ENCODE data around the gene PDE7B. TPM values are rescaled to one million over a fixed set of nuclear protein-coding genes. Genes with fewer than 3 reads are reported as not detected.

The PDE7B gene
- total and polyA plus RNA-seq, 2 of the 4 experiments (the other 2 are of a cell fraction), result 7.8 to 12.4 TPM

DNA sequence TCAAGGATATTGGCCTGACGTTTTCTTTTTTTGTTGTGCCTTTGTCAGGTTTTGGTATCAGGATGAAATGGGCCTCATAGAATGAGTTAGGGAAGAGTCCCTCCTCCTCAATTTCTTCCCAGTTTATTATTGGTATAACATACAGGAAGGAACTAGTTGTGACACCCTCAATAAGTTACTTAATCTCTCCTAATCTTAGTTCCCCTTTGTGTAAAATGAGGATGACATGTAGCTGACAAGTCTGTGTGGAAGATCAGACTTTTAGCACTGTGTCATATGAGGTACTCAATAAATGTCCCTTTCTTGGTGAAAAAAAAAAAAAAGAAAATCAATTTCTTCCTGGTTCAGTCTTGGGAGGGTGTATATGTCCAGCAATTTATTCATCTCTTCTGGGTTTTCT lies 155.8 kb downstream of the PDE7B start:
- H3K4me2 ChIP-seq (ENCODE audit: low read depth, low read length), result no peak overlapping the region
- ATAC-seq (ENCODE audit: low read depth), result no peak
- H3K9me3 ChIP-seq (ENCODE audit: control insufficient read depth, insufficient read depth, low read length), result no peaks in the 10 kb centered on the region
- ChIA-PET CTCF (no interaction called here), POLR2A (ENCODE audit: unreplicated experiment) (no interaction called here)
- no peak overlapping the region for H4K91ac ChIP-seq (ENCODE audit: insufficient read depth, low read depth, low read length)
- H3K27ac ChIP-seq (ENCODE audit: insufficient read depth, low read length), result no peak overlapping the region
- H3K4ac ChIP-seq (ENCODE audit: low read depth, low read length), result no peak overlapping the region
- H4K5ac ChIP-seq (ENCODE audit: low read depth, low read length), result no peak overlapping the region
- 0 out of 2 replicates have a peak, but pooled peaks cover 3% of the 10 kb centered on the region for H3K9me1 ChIP-seq (ENCODE audit: insufficient read depth, low read length)
- H3K9ac ChIP-seq (ENCODE audit: low read depth, low read length), result no peak overlapping the region
- H3K79me1 ChIP-seq (ENCODE audit: low read depth in 1 of 2, low read length in 2 of 2), result peaks cover 8 to 27% of the 10 kb centered on the region in 2 experiments; a peak in 3 of 4 replicates
- H2BK15ac ChIP-seq (ENCODE audit: low read depth, low read length), result no peak overlapping the region
- intact Hi-C loops (cut with micrococcal nuclease), result no loop called here
- no peak overlapping the region for H2BK5ac ChIP-seq (ENCODE audit: low read depth, low read length, poor library complexity, severe bottlenecking)
- H2AK9ac ChIP-seq (replicated peaks; ENCODE audit: low read depth, low read length, poor library complexity), result no peak overlapping the region
- H2BK120ac ChIP-seq (ENCODE audit: low read depth, low read length), result no peak overlapping the region
- peaks cover 9% of the 10 kb centered on the region for H3K4me1 ChIP-seq (ENCODE audit: control insufficient read depth, insufficient read depth, low read length)
- H2AK5ac ChIP-seq (ENCODE audit: low read depth, low read length), result no peak overlapping the region
- no peak overlapping the region for H3K56ac ChIP-seq (ENCODE audit: extremely low read depth, insufficient read depth, low read length)
- in situ Hi-C loops (cut with MboI; ENCODE audit: low sequenced_read_pairs), result no loop called here
- H3K23ac ChIP-seq (ENCODE audit: low read depth, low read length), result no peak overlapping the region
- no peak overlapping the region for H3K4me3 ChIP-seq (ENCODE audit: insufficient read depth, low read depth, low read length)
- H3K14ac ChIP-seq (replicated peaks; ENCODE audit: low read depth, low read length), result no peak overlapping the region
- no peak overlapping the region for H3K18ac ChIP-seq (ENCODE audit: low read depth, low read length)
- no peaks in the 10 kb centered on the region for H3K27me3 ChIP-seq (ENCODE audit: control insufficient read depth, insufficient read depth, low read length)
- WGBS, 2 experiments (ENCODE audit: extremely low coverage in 2 of 2, insufficient read length in 1 of 2), result no CpG with 5 or more reads among the region's 1 CpG
- DNase-seq, result no peak
- dilution Hi-C loops (cut with HindIII; ENCODE audit: low sequenced_read_pairs, unreplicated experiment), result no loop called here
- no peak overlapping the region for H4K8ac ChIP-seq (ENCODE audit: low read depth in 2 of 2, low read length in 2 of 2)
- no peak overlapping the region for H2BK20ac ChIP-seq (ENCODE audit: low read depth, low read length)
- BruUV-seq (replicated peaks), result no TSS peak
- no peaks in the 10 kb centered on the region for H4K20me1 ChIP-seq (ENCODE audit: insufficient read depth, low read length)
- no peaks in the 10 kb centered on the region for H3K36me3 ChIP-seq (ENCODE audit: control insufficient read depth, insufficient read depth, low read length)
- TF ChIP-seq, protein P1, sequence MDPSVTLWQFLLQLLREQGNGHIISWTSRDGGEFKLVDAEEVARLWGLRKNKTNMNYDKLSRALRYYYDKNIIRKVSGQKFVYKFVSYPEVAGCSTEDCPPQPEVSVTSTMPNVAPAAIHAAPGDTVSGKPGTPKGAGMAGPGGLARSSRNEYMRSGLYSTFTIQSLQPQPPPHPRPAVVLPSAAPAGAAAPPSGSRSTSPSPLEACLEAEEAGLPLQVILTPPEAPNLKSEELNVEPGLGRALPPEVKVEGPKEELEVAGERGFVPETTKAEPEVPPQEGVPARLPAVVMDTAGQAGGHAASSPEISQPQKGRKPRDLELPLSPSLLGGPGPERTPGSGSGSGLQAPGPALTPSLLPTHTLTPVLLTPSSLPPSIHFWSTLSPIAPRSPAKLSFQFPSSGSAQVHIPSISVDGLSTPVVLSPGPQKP (IDR thresholded peaks at IDR 0.05; ENCODE audit: borderline replicate concordance, low read depth, low read length), result no peak
- TF ChIP-seq MXI1 (IDR thresholded peaks at IDR 0.05; ENCODE audit: borderline replicate concordance, low read depth, low read length) (no peak), RCOR1 (IDR thresholded peaks at IDR 0.05; ENCODE audit: insufficient replicate concordance, low read length) (no peak), FOS (IDR thresholded peaks at IDR 0.05; ENCODE audit: low read depth, low read length) (no peak), RFX5 (IDR thresholded peaks at IDR 0.05; ENCODE audit: low read depth, low read length) (no peak), BHLHE40 (IDR thresholded peaks at IDR 0.05; ENCODE audit: low read depth, low read length) (no peak), CEBPB (IDR thresholded peaks at IDR 0.05; ENCODE audit: low read depth, low read length) (no peak)
- TF ChIP-seq, protein P2, sequence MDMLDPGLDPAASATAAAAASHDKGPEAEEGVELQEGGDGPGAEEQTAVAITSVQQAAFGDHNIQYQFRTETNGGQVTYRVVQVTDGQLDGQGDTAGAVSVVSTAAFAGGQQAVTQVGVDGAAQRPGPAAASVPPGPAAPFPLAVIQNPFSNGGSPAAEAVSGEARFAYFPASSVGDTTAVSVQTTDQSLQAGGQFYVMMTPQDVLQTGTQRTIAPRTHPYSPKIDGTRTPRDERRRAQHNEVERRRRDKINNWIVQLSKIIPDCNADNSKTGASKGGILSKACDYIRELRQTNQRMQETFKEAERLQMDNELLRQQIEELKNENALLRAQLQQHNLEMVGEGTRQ (IDR thresholded peaks at IDR 0.05; ENCODE audit: low read depth, low read length), result no peak
- no peak overlapping the region for H2AFZ ChIP-seq (replicated peaks; ENCODE audit: low read length, poor library complexity)
